Pancreas (tissue), 10 donors: ENCODE results near the gene ATXN10. TPM values are rescaled to one million over a fixed set of nuclear protein-coding genes. Genes with fewer than 3 reads are reported as not detected.

Experiments used
- ATAC-seq, 4 donors: fragments of 200-7000 bp; cut with Tn5 transposase; one replicate each; pipeline versions ENCODE4 v1.8.0 to v1.9.1; 2020; ENCODE audit warnings: mild to moderate bottlenecking in 4 of 4, moderate library complexity in 4 of 4
- DNase-seq, 6 donors: peaks; one replicate each; pipeline ENCODE4 v3.0.0-alpha.2; 2020
- FAIRE-seq: peaks from 2 replicates; lab custom pipeline; 2012; peaks lifted over from hg19 to GRCh38; lab: Jason Lieb, UNC
- H3K27ac ChIP-seq, 4 donors: fragments of 200-600 bp; sonication (generic); 1 replicate in 3 of 4; 2 replicates in 1 of 4; pipeline versions ENCODE4 v1.5.0 to v1.8.0; 2020
- H3K27me3 ChIP-seq, 4 donors: fragments of 200-600 bp; one replicate each; pipeline ENCODE4 v1.8.0; 2021
- H3K36me3 ChIP-seq, 3 donors: fragments of 200-600 bp; sonication (generic) in 1 of 3; one replicate each; pipeline versions ENCODE4 v1.5.0 to v1.8.0; 2020 to 2021
- H3K4me1 ChIP-seq, 3 donors: fragments of 200-600 bp; one replicate each; pipeline ENCODE4 v1.8.0; 2021
- H3K4me3 ChIP-seq, 4 donors: fragments of 200-600 bp; sonication (generic) in 2 of 4; one replicate each; pipeline versions ENCODE4 v1.5.0 to v1.8.0; 2020 to 2021
- H3K9me3 ChIP-seq, 4 donors: fragments of 200-600 bp; one replicate each; pipeline ENCODE4 v1.8.0; 2021
- WGBS, 2 donors: extraction: QIAGEN DNeasy Blood & Tissue Kit; methylation state at CpG; one replicate each; pipeline ENCODE4 v1.1.7; 2013; 5-methylcytosine and 5-hydroxymethylcytosine counted together
- intact Hi-C, 3 donors: fragments of 100-400 bp; cut with DNase I; formaldehyde crosslinking; loops; one replicate each; pipeline versions ENCODE4 v1.11.1 to v1.14.2; 2022
- polyA plus RNA-seq, 2 donors: library from polyadenylated mRNA; stranded (reverse); fragments of 200-250 nt; gene quantifications; one replicate each; pipeline ENCODE4 v1.2.3, GENCODE V29; 2013
- total RNA-seq, 6 donors: library from RNA; stranded (reverse); fragmentation: NEBNext Ultra II Directional in 4 of 6; extraction: Animal tissue kit (Norgen Biotek cat#: 25700) in 4 of 6; gene quantifications; one replicate each; pipeline versions ENCODE4 v1.2.1 to v1.2.4, GENCODE V29; 2021 to 2023
- TF ChIP-seq, protein P1 (sequence below), 4 donors: fragments of 200-600 bp; sonication (generic) in 3 of 4; IDR thresholded peaks; one replicate each; pipeline versions ENCODE4 v1.5.0 to v1.8.0; 2021; ENCODE audit warnings: antibody characterized with exemption in 4 of 4
- donor health status: healthy with polysubstance abuse.
- donor health status: DM: no; HTN: no; CAD: no; lungs with moderate emphysema.
- donor health status: DM: no; HTN: no; CAD: no.
- donor health status: control.
- donor health status: control.
- donor health status: Bipolar disorder and iron deficiency.
- donor health status: DM: yes; HTN: yes; CAD: no.
- donor health status: DM: no; HTN: no; CAD: no.
- donor health status: DM: no; HTN: no; CAD: no.
- donor health status: DM: yes; HTN: yes; CAD: no.

ATXN10 gene
- total and polyA plus RNA-seq, 8 donors, result 19.1 to 75.1 (median 62.4) TPM

DNA sequence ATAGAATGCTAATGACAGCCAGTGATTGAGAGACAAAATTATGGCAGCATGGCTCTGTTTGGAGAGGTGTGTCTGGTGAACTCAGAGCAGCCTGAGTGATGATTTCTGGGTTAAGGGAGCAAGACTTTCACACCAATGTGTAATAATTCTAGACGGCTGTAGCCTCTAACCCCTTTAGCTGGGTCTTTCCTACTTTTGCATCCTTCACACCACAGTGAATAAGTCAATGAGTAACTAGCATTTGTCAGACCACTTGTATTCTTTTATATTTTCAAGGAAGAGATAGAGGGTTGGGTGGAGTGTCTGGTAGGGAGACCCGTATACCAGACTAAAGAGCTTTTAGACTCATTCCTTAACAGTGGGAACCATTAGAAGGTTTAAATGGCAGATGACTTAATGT lies 50.4 kb downstream of the ATXN10 start:
- FAIRE-seq, result no peak
- 59 to 68% methylated on average over 2 of the region's 2 CpGs for WGBS, 2 donors
- Histone ChIP-seq H3K9me3 (no peaks in the 10 kb centered on the region), H3K36me3 (peaks cover 0 to 7% (median 0%) of the 10 kb centered on the region in 3 donors), H3K4me3 (no peak overlapping the region), H3K27ac (no peak overlapping the region), H3K27me3 (no peaks in the 10 kb centered on the region), H3K4me1 (peaks cover 0 to 5% (median 0%) of the 10 kb centered on the region in 3 donors)
- intact Hi-C loops, result no loop called here
- no peak for DNase-seq
- TF ChIP-seq, protein P1, sequence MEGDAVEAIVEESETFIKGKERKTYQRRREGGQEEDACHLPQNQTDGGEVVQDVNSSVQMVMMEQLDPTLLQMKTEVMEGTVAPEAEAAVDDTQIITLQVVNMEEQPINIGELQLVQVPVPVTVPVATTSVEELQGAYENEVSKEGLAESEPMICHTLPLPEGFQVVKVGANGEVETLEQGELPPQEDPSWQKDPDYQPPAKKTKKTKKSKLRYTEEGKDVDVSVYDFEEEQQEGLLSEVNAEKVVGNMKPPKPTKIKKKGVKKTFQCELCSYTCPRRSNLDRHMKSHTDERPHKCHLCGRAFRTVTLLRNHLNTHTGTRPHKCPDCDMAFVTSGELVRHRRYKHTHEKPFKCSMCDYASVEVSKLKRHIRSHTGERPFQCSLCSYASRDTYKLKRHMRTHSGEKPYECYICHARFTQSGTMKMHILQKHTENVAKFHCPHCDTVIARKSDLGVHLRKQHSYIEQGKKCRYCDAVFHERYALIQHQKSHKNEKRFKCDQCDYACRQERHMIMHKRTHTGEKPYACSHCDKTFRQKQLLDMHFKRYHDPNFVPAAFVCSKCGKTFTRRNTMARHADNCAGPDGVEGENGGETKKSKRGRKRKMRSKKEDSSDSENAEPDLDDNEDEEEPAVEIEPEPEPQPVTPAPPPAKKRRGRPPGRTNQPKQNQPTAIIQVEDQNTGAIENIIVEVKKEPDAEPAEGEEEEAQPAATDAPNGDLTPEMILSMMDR (IDR thresholded peaks at IDR 0.05), result no peak
- no peak for ATAC-seq

DNA sequence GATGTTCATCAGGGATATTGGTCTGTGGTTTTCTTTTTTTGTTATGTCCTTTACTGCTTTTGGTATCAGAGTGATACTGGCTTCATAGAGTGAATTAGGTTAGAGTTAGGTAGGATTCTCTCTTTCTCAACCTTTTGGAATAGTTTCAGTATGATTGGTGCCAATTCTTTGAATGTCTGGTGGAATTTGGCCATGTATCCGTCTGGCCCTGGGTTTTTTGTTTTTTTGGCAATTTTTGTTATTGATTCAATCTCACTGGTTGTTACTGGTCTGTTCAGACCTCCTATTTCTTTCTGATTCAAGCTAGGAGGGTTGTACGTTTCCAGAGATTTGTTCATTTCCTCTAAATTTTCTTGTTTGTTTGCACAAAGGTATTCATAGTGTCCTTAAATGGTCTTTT lies 54.4 kb downstream of the ATXN10 start:
- no peak for FAIRE-seq
- 58 to 64% methylated on average over 2 of the region's 2 CpGs for WGBS, 2 donors
- intact Hi-C loops, result no loop called here

DNA sequence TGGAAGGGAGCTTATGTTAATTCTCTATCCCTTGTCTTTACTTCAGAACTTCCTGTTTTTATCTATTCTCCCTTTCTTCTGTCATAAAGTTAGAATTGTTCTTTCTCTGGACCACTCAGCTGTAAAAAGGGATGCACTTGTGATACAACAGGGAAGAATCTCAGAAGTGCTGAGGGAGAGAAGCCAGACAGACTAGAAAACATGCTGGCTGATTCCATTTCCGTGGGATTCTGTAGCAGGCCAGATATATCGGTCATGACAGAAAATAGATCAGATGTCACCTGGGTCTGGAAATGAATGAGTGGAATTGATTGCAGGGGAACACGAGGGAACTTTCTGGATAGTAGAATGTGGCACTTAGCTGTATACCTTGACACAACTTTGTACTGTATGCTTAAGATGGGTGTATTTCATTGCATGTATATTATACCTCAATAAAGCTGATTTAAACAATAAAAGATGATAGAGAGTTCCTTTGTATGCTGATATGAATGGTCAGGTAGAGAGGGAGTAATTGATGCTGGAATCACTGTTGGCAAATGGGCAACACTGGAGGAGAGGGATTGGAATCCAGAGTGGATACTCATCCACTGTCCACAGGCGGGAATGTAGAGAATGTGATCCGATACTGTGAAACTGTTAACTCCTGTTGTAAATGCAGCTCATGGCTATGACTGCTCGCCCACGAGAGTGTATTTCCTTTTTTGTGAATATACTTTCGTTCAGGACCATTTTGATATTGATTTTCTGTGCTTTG lies 59.6 kb downstream of the ATXN10 start:
- TF ChIP-seq, protein P1 (IDR thresholded peaks at IDR 0.05), result no peak
- ATAC-seq, result no peak
- intact Hi-C loops, result no loop called here
- H3K36me3 ChIP-seq, result peaks cover 0 to 10% (median 0%) of the 10 kb centered on the region in 3 donors
- FAIRE-seq, result no peak
- H3K27ac ChIP-seq, result no peak overlapping the region
- H3K4me1 ChIP-seq, result no peaks in the 10 kb centered on the region
- DNase-seq, result no peak
- no peak overlapping the region for H3K4me3 ChIP-seq
- H3K27me3 ChIP-seq, result no peaks in the 10 kb centered on the region
- H3K9me3 ChIP-seq, result no peaks in the 10 kb centered on the region
- whole genome bisulfite sequencing, 2 donors, result 87 to 90% methylated on average over 8 of the region's 8 CpGs

More for the DNA sequence above, 54.4 kb downstream of the ATXN10 start:
- TF ChIP-seq, protein P1 (IDR thresholded peaks at IDR 0.05), result no peak
- Histone ChIP-seq H3K27me3 (no peaks in the 10 kb centered on the region), H3K27ac (no peak overlapping the region), H3K4me3 (no peak overlapping the region), H3K9me3 (no peaks in the 10 kb centered on the region), H3K36me3 (peaks cover 0 to 10% (median 0%) of the 10 kb centered on the region in 3 donors), H3K4me1 (no peaks in the 10 kb centered on the region)
- DNase-seq (no peak), ATAC-seq (no peak)

DNA sequence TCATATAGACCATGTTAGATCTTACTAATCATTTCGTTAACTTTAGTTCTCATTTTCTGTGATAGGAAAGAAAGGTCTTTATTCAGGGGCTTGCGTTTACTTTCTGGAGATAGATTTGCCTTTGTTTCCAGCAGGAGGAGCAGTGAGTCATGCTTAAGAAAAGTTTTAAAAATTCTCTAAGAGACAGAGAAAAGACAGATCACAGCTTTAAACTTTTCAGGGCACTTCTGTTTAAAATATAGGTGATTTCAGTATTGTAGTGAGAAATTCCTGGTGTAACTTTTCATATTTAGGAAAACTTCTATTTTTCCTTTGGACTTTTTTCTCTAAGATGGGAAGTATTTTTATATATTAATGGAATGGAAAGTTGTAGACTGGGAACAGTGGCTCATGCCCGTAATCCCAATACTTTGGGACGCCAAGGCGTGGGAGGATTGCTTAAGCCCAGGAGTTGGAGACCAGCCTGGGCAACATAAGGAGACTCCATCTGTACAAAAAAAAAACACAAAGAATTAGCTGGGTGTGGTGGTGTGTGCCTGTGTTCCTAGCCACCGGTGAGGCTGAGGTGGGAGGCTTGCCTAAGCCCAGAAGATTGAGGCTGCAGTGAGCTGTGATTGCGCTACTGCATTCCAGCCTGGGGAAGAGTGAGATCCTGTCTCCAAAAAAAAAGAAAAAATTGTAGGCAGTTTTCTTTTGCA lies 60.3 kb downstream of the ATXN10 start:
- Histone ChIP-seq H3K27me3 (no peaks in the 10 kb centered on the region), H3K36me3 (peaks cover 0 to 10% (median 0%) of the 10 kb centered on the region in 3 donors), H3K27ac (no peak overlapping the region), H3K4me3 (no peak overlapping the region), H3K9me3 (no peaks in the 10 kb centered on the region), H3K4me1 (no peaks in the 10 kb centered on the region)
- WGBS, 2 donors, result 90 to 91% methylated on average over 7 of the region's 7 CpGs
- intact Hi-C loops, result no loop called here
- FAIRE-seq (no peak), DNase-seq (no peak), ATAC-seq (no peak)
- TF ChIP-seq, protein P1 (IDR thresholded peaks at IDR 0.05), result no peak
